WTC11 (cell line): ENCODE results near the gene TARDBP. TPM values are rescaled to one million over a fixed set of nuclear protein-coding genes. Genes with fewer than 3 reads are reported as not detected.

Experiments
- ATAC-seq: fragments of 200-7000 bp; cut with Tn5 transposase; 2 replicates; pipeline ENCODE4 v1.10.0; 2021; ENCODE audit warnings: mild to moderate bottlenecking, moderate library complexity
- CTCF ChIA-PET: fragments of 300-600 bp; sonication (Branson Sonifier 250); formaldehyde crosslinking; loops from one replicate; lab custom pipeline; 2021; ENCODE audit warnings: antibody characterized with exemption; lab: Charles Lee
- POLR2A ChIA-PET: fragments of 350-600 bp; sonication (Branson Sonifier 250); formaldehyde crosslinking; loops from one replicate; lab custom pipeline; 2021; ENCODE audit warnings: antibody characterized with exemption; lab: Charles Lee
- DNase-seq: peaks from one replicate; pipeline ENCODE4 v3.0.0; 2021; ENCODE audit warnings: low spot score
- H3K27ac Mint-ChIP-seq: 2 replicates; pipeline ENCODE4 v1.8.0; 2021; ENCODE audit warnings: mixed read lengths
- H3K27me3 Mint-ChIP-seq: 2 replicates; pipeline ENCODE4 v1.8.0; 2021; ENCODE audit warnings: low read depth, mild to moderate bottlenecking, moderate library complexity, mixed read lengths
- H3K36me3 Mint-ChIP-seq: 2 replicates; pipeline ENCODE4 v1.8.0; 2021; ENCODE audit warnings: mixed read lengths
- H3K4me1 Mint-ChIP-seq: 2 replicates; pipeline ENCODE4 v1.8.0; 2022; ENCODE audit warnings: mixed read lengths
- H3K4me3 Mint-ChIP-seq: 2 replicates; pipeline ENCODE4 v1.8.0; 2021; ENCODE audit warnings: mild to moderate bottlenecking, moderate library complexity, mixed read lengths
- H3K9me3 Mint-ChIP-seq: 2 replicates; pipeline ENCODE4 v1.8.0; 2021; ENCODE audit warnings: mixed read lengths
- CREM ChIP-seq: sonication (generic); formaldehyde crosslinking; IDR thresholded peaks from 2 replicates; pipeline ENCODE4 v1.8.1; 2022; ENCODE audit warnings: mild to moderate bottlenecking, missing genetic modification reagents, moderate library complexity
- ETV6 ChIP-seq: sonication (generic); formaldehyde crosslinking; IDR thresholded peaks from 2 replicates; pipeline ENCODE4 v1.8.1; 2022; ENCODE audit warnings: mild to moderate bottlenecking, missing genetic modification reagents
- PRRX2 ChIP-seq: fragments of 250-450 bp; sonication (Bioruptor Pico); IDR thresholded peaks from 2 replicates; pipeline ENCODE4 v1.8.0; 2021; ENCODE audit warnings: mild to moderate bottlenecking
- SOX15 ChIP-seq: fragments of 250-450 bp; sonication (Bioruptor Pico); IDR thresholded peaks from 2 replicates; pipeline ENCODE4 v1.9.0; 2021; ENCODE audit warnings: mild to moderate bottlenecking
- TEAD4 ChIP-seq: sonication (generic); formaldehyde crosslinking; IDR thresholded peaks from 2 replicates; pipeline ENCODE4 v1.8.0; 2022; ENCODE audit warnings: mild to moderate bottlenecking, missing genetic modification reagents
- ZNF263 ChIP-seq: sonication (generic); formaldehyde crosslinking; IDR thresholded peaks from 2 replicates; pipeline ENCODE4 v1.8.1; 2022; ENCODE audit warnings: low read depth, mild to moderate bottlenecking, moderate library complexity, missing genetic modification reagents
- ZNF671 ChIP-seq: fragments of 250-450 bp; sonication (Bioruptor Pico); IDR thresholded peaks from 2 replicates; pipeline ENCODE4 v1.8.0; 2021; ENCODE audit warnings: mild to moderate bottlenecking
- total RNA-seq: library from RNA; stranded (reverse); gene quantifications from 3 replicates; pipeline ENCODE4 v1.2.3, GENCODE V29; 2021
- TF ChIP-seq, protein P1 (sequence below): sonication (generic); formaldehyde crosslinking; IDR thresholded peaks from 2 replicates; pipeline ENCODE4 v1.8.0; 2023; ENCODE audit warnings: missing genetic modification reagents, mild to moderate bottlenecking, borderline replicate concordance
- TF ChIP-seq, protein P2 (sequence below): sonication (generic); formaldehyde crosslinking; IDR thresholded peaks from 2 replicates; pipeline ENCODE4 v1.8.1; 2023; ENCODE audit warnings: mild to moderate bottlenecking, missing genetic modification reagents
- TF ChIP-seq, protein P3 (sequence below): fragments of 250-450 bp; sonication (Bioruptor Pico); conservative IDR thresholded peaks from 2 replicates; pipeline ENCODE4 v1.9.0; 2021; ENCODE audit warnings: mild to moderate bottlenecking
- TF ChIP-seq, protein P4 (sequence below): fragments of 250-450 bp; sonication (Bioruptor Pico); IDR thresholded peaks from 2 replicates; pipeline ENCODE4 v2.1.2; 2022; ENCODE audit warnings: mild to moderate bottlenecking, moderate library complexity
- TF ChIP-seq, protein P5 (sequence below): fragments of 250-450 bp; sonication (Bioruptor Pico); IDR thresholded peaks from 2 replicates; pipeline ENCODE4 v1.9.0; 2021; ENCODE audit warnings: mild to moderate bottlenecking, borderline replicate concordance

Gene TARDBP
- total RNA-seq, 1 experiment from 2014 or later, result 228 TPM

DNA sequence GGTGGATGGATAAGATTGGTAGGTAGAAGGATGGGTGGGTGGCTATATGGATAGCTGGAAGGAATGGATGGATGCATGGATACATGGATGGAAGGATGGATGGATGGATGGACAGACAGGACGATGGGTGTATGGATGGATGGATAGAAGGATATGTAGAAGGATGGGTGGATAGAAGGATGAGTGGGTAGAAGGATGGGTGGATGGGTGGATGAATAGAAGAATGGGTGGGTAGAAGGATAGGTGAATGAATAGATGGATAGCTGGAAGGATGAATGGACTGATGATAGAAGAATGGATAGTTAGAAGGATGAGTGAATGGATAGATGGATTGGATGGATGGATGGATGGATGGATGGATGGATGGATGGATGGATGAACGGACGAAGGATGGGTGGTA, 29.6 kb downstream of the TARDBP start:
- TF ChIP-seq TEAD4 (CRISPR knock-in tag), result no peak
- TF ChIP-seq, protein P1, sequence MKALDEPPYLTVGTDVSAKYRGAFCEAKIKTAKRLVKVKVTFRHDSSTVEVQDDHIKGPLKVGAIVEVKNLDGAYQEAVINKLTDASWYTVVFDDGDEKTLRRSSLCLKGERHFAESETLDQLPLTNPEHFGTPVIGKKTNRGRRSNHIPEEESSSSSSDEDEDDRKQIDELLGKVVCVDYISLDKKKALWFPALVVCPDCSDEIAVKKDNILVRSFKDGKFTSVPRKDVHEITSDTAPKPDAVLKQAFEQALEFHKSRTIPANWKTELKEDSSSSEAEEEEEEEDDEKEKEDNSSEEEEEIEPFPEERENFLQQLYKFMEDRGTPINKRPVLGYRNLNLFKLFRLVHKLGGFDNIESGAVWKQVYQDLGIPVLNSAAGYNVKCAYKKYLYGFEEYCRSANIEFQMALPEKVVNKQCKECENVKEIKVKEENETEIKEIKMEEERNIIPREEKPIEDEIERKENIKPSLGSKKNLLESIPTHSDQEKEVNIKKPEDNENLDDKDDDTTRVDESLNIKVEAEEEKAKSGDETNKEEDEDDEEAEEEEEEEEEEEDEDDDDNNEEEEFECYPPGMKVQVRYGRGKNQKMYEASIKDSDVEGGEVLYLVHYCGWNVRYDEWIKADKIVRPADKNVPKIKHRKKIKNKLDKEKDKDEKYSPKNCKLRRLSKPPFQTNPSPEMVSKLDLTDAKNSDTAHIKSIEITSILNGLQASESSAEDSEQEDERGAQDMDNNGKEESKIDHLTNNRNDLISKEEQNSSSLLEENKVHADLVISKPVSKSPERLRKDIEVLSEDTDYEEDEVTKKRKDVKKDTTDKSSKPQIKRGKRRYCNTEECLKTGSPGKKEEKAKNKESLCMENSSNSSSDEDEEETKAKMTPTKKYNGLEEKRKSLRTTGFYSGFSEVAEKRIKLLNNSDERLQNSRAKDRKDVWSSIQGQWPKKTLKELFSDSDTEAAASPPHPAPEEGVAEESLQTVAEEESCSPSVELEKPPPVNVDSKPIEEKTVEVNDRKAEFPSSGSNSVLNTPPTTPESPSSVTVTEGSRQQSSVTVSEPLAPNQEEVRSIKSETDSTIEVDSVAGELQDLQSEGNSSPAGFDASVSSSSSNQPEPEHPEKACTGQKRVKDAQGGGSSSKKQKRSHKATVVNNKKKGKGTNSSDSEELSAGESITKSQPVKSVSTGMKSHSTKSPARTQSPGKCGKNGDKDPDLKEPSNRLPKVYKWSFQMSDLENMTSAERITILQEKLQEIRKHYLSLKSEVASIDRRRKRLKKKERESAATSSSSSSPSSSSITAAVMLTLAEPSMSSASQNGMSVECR, result no peak
- TF ChIP-seq ETV6 (CRISPR knock-in tag), result no peak
- no peak for TF ChIP-seq SOX15
- no peak for TF ChIP-seq PRRX2 (CRISPR knock-in tag)
- no peak for TF ChIP-seq CREM (CRISPR knock-in tag)
- TF ChIP-seq, protein P2, sequence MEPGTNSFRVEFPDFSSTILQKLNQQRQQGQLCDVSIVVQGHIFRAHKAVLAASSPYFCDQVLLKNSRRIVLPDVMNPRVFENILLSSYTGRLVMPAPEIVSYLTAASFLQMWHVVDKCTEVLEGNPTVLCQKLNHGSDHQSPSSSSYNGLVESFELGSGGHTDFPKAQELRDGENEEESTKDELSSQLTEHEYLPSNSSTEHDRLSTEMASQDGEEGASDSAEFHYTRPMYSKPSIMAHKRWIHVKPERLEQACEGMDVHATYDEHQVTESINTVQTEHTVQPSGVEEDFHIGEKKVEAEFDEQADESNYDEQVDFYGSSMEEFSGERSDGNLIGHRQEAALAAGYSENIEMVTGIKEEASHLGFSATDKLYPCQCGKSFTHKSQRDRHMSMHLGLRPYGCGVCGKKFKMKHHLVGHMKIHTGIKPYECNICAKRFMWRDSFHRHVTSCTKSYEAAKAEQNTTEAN (CRISPR knock-in tag), result no peak
- TF ChIP-seq, protein P3, sequence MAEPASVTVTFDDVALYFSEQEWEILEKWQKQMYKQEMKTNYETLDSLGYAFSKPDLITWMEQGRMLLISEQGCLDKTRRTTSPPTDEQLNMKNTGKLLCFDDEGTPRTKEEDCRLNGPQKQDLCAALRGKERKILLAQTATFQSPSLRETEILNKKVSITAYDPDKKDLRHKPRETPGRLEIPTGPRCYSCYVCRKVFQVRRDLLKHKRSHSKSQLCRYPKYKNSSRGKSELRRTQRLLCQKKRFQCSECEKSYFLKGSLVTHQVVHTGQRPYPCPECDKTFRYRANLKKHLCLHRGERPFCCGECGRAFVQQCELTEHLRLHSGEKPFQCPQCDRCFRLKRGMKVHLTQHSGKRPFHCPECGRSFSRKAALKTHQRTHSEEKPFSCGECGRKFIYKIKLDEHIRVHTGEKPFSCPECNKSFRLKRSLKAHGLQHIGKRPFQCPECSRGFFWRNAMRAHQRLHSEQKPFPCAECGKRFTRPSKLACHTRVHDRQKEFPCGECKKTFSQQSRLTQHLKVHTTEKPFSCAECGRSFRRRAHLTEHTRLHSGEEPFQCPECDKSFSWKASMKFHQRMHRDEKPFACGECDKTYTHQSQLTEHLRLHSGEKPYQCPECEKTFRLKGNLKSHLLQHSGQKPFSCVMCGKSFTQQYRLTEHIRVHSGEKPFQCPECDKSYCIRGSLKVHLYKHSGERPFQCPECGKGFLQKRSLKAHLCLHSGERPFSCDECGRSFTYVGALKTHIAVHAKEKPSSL (CRISPR knock-in tag), result no peak
- no peak for TF ChIP-seq ZNF263 (CRISPR knock-in tag)
- TF ChIP-seq ZNF671, result no peak
- TF ChIP-seq, protein P4, sequence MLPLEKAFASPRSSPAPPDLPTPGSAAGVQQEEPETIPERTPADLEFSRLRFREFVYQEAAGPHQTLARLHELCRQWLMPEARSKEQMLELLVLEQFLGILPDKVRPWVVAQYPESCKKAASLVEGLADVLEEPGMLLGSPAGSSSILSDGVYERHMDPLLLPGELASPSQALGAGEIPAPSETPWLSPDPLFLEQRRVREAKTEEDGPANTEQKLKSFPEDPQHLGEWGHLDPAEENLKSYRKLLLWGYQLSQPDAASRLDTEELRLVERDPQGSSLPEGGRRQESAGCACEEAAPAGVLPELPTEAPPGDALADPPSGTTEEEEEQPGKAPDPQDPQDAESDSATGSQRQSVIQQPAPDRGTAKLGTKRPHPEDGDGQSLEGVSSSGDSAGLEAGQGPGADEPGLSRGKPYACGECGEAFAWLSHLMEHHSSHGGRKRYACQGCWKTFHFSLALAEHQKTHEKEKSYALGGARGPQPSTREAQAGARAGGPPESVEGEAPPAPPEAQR, result no peak
- TF ChIP-seq, protein P5, sequence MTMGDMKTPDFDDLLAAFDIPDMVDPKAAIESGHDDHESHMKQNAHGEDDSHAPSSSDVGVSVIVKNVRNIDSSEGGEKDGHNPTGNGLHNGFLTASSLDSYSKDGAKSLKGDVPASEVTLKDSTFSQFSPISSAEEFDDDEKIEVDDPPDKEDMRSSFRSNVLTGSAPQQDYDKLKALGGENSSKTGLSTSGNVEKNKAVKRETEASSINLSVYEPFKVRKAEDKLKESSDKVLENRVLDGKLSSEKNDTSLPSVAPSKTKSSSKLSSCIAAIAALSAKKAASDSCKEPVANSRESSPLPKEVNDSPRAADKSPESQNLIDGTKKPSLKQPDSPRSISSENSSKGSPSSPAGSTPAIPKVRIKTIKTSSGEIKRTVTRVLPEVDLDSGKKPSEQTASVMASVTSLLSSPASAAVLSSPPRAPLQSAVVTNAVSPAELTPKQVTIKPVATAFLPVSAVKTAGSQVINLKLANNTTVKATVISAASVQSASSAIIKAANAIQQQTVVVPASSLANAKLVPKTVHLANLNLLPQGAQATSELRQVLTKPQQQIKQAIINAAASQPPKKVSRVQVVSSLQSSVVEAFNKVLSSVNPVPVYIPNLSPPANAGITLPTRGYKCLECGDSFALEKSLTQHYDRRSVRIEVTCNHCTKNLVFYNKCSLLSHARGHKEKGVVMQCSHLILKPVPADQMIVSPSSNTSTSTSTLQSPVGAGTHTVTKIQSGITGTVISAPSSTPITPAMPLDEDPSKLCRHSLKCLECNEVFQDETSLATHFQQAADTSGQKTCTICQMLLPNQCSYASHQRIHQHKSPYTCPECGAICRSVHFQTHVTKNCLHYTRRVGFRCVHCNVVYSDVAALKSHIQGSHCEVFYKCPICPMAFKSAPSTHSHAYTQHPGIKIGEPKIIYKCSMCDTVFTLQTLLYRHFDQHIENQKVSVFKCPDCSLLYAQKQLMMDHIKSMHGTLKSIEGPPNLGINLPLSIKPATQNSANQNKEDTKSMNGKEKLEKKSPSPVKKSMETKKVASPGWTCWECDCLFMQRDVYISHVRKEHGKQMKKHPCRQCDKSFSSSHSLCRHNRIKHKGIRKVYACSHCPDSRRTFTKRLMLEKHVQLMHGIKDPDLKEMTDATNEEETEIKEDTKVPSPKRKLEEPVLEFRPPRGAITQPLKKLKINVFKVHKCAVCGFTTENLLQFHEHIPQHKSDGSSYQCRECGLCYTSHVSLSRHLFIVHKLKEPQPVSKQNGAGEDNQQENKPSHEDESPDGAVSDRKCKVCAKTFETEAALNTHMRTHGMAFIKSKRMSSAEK (CRISPR knock-in tag), result no peak
- TF ChIP-seq, all 79 proteins: peak for 0
- H3K4me3 Mint-ChIP-seq, result no peak overlapping the region
- DNase-seq (no peak), ATAC-seq (no peak)
- CTCF ChIA-PET, result no interaction called here
- peaks cover 8% of the 10 kb centered on the region for H3K4me1 Mint-ChIP-seq
- POLR2A ChIA-PET, result no interaction called here
- no peaks in the 10 kb centered on the region for H3K27me3 Mint-ChIP-seq
- H3K36me3 Mint-ChIP-seq, result no peaks in the 10 kb centered on the region
- H3K9me3 Mint-ChIP-seq, result no peaks in the 10 kb centered on the region
- no peak overlapping the region for H3K27ac Mint-ChIP-seq
